ENCODE data around the gene WDFY3. TPM values are rescaled to one million over a fixed set of nuclear protein-coding genes. Genes with fewer than 3 reads are reported as not detected.

WDFY3 gene
- total and polyA plus RNA-seq, 2 experiments from 2014 or later, result 7.7 to 55.9 TPM

- DNase-seq (ENCODE audit: low spot score), result no peak
- Histone ChIP-seq H3K27ac (no peak overlapping the region), H3K79me2 (peaks cover 67% of the 10 kb centered on the region), H3K9me2 (replicated peaks; ENCODE audit: insufficient read depth) (no peaks in the 10 kb centered on the region), H3K4me1 (ENCODE audit: insufficient read depth) (no peaks in the 10 kb centered on the region), H3K4me2 (no peak overlapping the region), H3K4me3 (no peak overlapping the region), H3K36me3 (replicated peaks; ENCODE audit: insufficient read depth, low read depth) (no peaks in the 10 kb centered on the region), H3K9me3 (ENCODE audit: low read depth) (no peaks in the 10 kb centered on the region), H2AFZ (no peak overlapping the region), H3K27me3 (no peaks in the 10 kb centered on the region), H4K20me1 (ENCODE audit: insufficient read depth, poor library complexity, severe bottlenecking) (peaks cover 4% of the 10 kb centered on the region)
- TF ChIP-seq CTCF (IDR thresholded peaks at IDR 0.05; ENCODE audit: poor library complexity) (no peak), EZH2 (IDR thresholded peaks at IDR 0.05; ENCODE audit: borderline replicate concordance) (no peak), EZH2phosphoT487 (IDR thresholded peaks at IDR 0.05; ENCODE audit: low read depth, severe bottlenecking, unreplicated experiment) (no peak)
- 95% methylated on average over 2 of the region's 2 CpGs for WGBS (ENCODE audit: low lambda C conversion rate, missing lambda C conversion rate)
Measured at GRCh38 chr4:84912741-84913140, 53.7 kb downstream of the WDFY3 start.

GRCh38 chr4:84908876-84909275 is 57.6 kb downstream of the WDFY3 start:
- TF ChIP-seq EZH2 (IDR thresholded peaks at IDR 0.05; ENCODE audit: borderline replicate concordance) (no peak), CTCF (IDR thresholded peaks at IDR 0.05; ENCODE audit: poor library complexity) (no peak), EZH2phosphoT487 (IDR thresholded peaks at IDR 0.05; ENCODE audit: low read depth, severe bottlenecking, unreplicated experiment) (no peak)
- Histone ChIP-seq H3K9me2 (replicated peaks; ENCODE audit: insufficient read depth) (no peaks in the 10 kb centered on the region), H3K4me2 (no peak overlapping the region), H3K27ac (no peak overlapping the region), H3K27me3 (no peaks in the 10 kb centered on the region), H4K20me1 (ENCODE audit: insufficient read depth, poor library complexity, severe bottlenecking) (no peaks in the 10 kb centered on the region), H3K79me2 (peaks cover 51% of the 10 kb centered on the region), H3K9me3 (ENCODE audit: low read depth) (no peaks in the 10 kb centered on the region), H3K4me1 (ENCODE audit: insufficient read depth) (no peaks in the 10 kb centered on the region), H3K4me3 (no peak overlapping the region), H3K36me3 (replicated peaks; ENCODE audit: insufficient read depth, low read depth) (no peaks in the 10 kb centered on the region), H2AFZ (no peak overlapping the region)
- no peak for DNase-seq (ENCODE audit: low spot score)
- WGBS (ENCODE audit: low lambda C conversion rate, missing lambda C conversion rate), result 93% methylated on average over 4 of the region's 4 CpGs

GRCh38 chr4:84907145-84907544 is 59.3 kb downstream of the WDFY3 start:
- H3K27me3 ChIP-seq, result no peaks in the 10 kb centered on the region
- 88% methylated on average over 3 of the region's 3 CpGs for WGBS (ENCODE audit: low lambda C conversion rate, missing lambda C conversion rate)
- no peak for DNase-seq (ENCODE audit: low spot score)
- H3K9me3 ChIP-seq (ENCODE audit: low read depth), result no peaks in the 10 kb centered on the region
- H3K79me2 ChIP-seq, result peaks cover 40% of the 10 kb centered on the region
- H3K4me3 ChIP-seq, result no peak overlapping the region
- no peak overlapping the region for H3K4me2 ChIP-seq
- H2AFZ ChIP-seq, result no peak overlapping the region
- H3K36me3 ChIP-seq (replicated peaks; ENCODE audit: insufficient read depth, low read depth), result no peaks in the 10 kb centered on the region
- TF ChIP-seq CTCF (IDR thresholded peaks at IDR 0.05; ENCODE audit: poor library complexity), result no peak
- no peak for TF ChIP-seq EZH2phosphoT487 (IDR thresholded peaks at IDR 0.05; ENCODE audit: low read depth, severe bottlenecking, unreplicated experiment)
- no peak for TF ChIP-seq EZH2 (IDR thresholded peaks at IDR 0.05; ENCODE audit: borderline replicate concordance)
- no peaks in the 10 kb centered on the region for H3K4me1 ChIP-seq (ENCODE audit: insufficient read depth)
- no peaks in the 10 kb centered on the region for H3K9me2 ChIP-seq (replicated peaks; ENCODE audit: insufficient read depth)
- H3K27ac ChIP-seq, result no peak overlapping the region
- no peaks in the 10 kb centered on the region for H4K20me1 ChIP-seq (ENCODE audit: insufficient read depth, poor library complexity, severe bottlenecking)

GRCh38 chr4:84905646-84906045 is 60.8 kb downstream of the WDFY3 start:
- no peak for DNase-seq (ENCODE audit: low spot score)
- no peak overlapping the region for H2AFZ ChIP-seq
- H3K27me3 ChIP-seq, result no peaks in the 10 kb centered on the region
- H3K9me3 ChIP-seq (ENCODE audit: low read depth), result no peaks in the 10 kb centered on the region
- H3K27ac ChIP-seq, result no peak overlapping the region
- TF ChIP-seq EZH2 (IDR thresholded peaks at IDR 0.05; ENCODE audit: borderline replicate concordance), result no peak
- TF ChIP-seq EZH2phosphoT487 (IDR thresholded peaks at IDR 0.05; ENCODE audit: low read depth, severe bottlenecking, unreplicated experiment), result no peak
- no peak for TF ChIP-seq CTCF (IDR thresholded peaks at IDR 0.05; ENCODE audit: poor library complexity)
- H4K20me1 ChIP-seq (ENCODE audit: insufficient read depth, poor library complexity, severe bottlenecking), result no peaks in the 10 kb centered on the region
- no peaks in the 10 kb centered on the region for H3K9me2 ChIP-seq (replicated peaks; ENCODE audit: insufficient read depth)
- H3K4me2 ChIP-seq, result no peak overlapping the region
- H3K4me3 ChIP-seq, result no peak overlapping the region
- H3K79me2 ChIP-seq, result peaks cover 32% of the 10 kb centered on the region
- H3K4me1 ChIP-seq (ENCODE audit: insufficient read depth), result no peaks in the 10 kb centered on the region
- H3K36me3 ChIP-seq (replicated peaks; ENCODE audit: insufficient read depth, low read depth), result no peaks in the 10 kb centered on the region
- WGBS (ENCODE audit: low lambda C conversion rate, missing lambda C conversion rate), result 83% methylated on average over 2 of the region's 2 CpGs

Data from hepatocyte (in vitro differentiated cells).